Kidney epithelial cell (primary cell): ENCODE measurements around the gene SLCO3A1. TPM values are rescaled to one million over a fixed set of nuclear protein-coding genes. Genes with fewer than 3 reads are reported as not detected.

ENCODE experiments used
- DNase-seq: peaks from one replicate; pipeline ENCODE4 v3.0.0-alpha.2; 2010; ENCODE audit warnings: low read depth
- H3K27me3 ChIP-seq: 2 replicates; pipeline ENCODE4 v1.6.0; 2011; ENCODE audit warnings: low read length; ENCODE audit not compliant: control insufficient read depth, insufficient read depth
- H3K36me3 ChIP-seq: 2 replicates; pipeline ENCODE4 v1.5.1; 2011; ENCODE audit warnings: low read length; ENCODE audit not compliant: control insufficient read depth, insufficient read depth
- H3K4me3 ChIP-seq: 2 replicates; pipeline ENCODE4 v1.5.1; 2011; ENCODE audit warnings: low read depth, mild to moderate bottlenecking, control low read depth, low read length
- total RNA-seq: library from RNA; depleted of rRNA; stranded (reverse); fragments of >200 nt; gene quantifications from 2 replicates; pipeline ENCODE4 v1.2.3, GENCODE V29; 2015
- TF ChIP-seq, protein P1 (sequence below): IDR thresholded peaks from 2 replicates; pipeline ENCODE4 v1.5.1; 2011; ENCODE audit warnings: mild to moderate bottlenecking, moderate library complexity, low read length, control low read depth, inconsistent platforms; ENCODE audit not compliant: insufficient read depth, poor library complexity, severe bottlenecking

SLCO3A1 gene
- total RNA-seq, 1 donor from 2014 or later = 3.1 TPM

GRCh38 chr15:92005154-92005553 is 151.6 kb downstream of the SLCO3A1 start:
- Histone ChIP-seq H3K4me3 (no peak overlapping the region), H3K27me3 (no peaks in the 10 kb centered on the region), H3K36me3 (no peaks in the 10 kb centered on the region)
- no peak for DNase-seq
- TF ChIP-seq, protein P1, sequence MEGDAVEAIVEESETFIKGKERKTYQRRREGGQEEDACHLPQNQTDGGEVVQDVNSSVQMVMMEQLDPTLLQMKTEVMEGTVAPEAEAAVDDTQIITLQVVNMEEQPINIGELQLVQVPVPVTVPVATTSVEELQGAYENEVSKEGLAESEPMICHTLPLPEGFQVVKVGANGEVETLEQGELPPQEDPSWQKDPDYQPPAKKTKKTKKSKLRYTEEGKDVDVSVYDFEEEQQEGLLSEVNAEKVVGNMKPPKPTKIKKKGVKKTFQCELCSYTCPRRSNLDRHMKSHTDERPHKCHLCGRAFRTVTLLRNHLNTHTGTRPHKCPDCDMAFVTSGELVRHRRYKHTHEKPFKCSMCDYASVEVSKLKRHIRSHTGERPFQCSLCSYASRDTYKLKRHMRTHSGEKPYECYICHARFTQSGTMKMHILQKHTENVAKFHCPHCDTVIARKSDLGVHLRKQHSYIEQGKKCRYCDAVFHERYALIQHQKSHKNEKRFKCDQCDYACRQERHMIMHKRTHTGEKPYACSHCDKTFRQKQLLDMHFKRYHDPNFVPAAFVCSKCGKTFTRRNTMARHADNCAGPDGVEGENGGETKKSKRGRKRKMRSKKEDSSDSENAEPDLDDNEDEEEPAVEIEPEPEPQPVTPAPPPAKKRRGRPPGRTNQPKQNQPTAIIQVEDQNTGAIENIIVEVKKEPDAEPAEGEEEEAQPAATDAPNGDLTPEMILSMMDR = no peak

GRCh38 chr15:92006186-92007028 is 152.9 kb downstream of the SLCO3A1 start:
- TF ChIP-seq, protein P1 = no peak
- no peaks in the 10 kb centered on the region for H3K36me3 ChIP-seq
- H3K4me3 ChIP-seq = no peak overlapping the region
- no peak for DNase-seq
- no peaks in the 10 kb centered on the region for H3K27me3 ChIP-seq

DNA sequence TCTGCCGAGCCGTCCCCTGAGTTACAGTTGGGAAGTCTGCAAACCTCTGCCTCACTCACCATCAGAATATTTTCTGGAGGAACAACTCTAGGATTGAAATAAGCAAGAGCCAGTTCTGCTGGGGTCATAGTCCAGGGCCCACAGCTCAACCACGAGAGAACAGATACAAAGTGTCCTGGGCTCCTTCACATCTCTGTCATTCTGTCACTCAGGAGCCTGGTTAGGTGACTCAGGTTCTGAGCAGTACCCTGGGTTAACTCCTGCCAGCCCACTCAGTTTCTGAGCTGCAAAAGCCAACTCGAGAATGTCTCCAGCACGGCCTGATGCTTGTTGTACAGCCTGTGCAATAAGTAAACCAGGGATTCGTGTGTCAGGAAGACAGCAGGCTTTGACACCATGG is 155.7 kb downstream of the SLCO3A1 start:
- TF ChIP-seq, protein P1 = no peak
- no peak for DNase-seq
- no peaks in the 10 kb centered on the region for H3K36me3 ChIP-seq
- no peak overlapping the region for H3K4me3 ChIP-seq
- H3K27me3 ChIP-seq = no peaks in the 10 kb centered on the region

GRCh38 chr15:92011611-92012367 is 158.3 kb downstream of the SLCO3A1 start:
- DNase-seq = no peak
- TF ChIP-seq, protein P1 = no peak
- no peaks in the 10 kb centered on the region for H3K27me3 ChIP-seq
- H3K4me3 ChIP-seq = no peak overlapping the region
- no peaks in the 10 kb centered on the region for H3K36me3 ChIP-seq

- DNase-seq = no peak
- H3K27me3 ChIP-seq = no peaks in the 10 kb centered on the region
These were observed 158.8 kb downstream of the SLCO3A1 start for GRCh38 chr15:92012368-92012629.

More at GRCh38 chr15:92012368-92012629, 158.8 kb downstream of the SLCO3A1 start:
- TF ChIP-seq, protein P1 = no peak
- Histone ChIP-seq H3K4me3 (no peak overlapping the region), H3K36me3 (no peaks in the 10 kb centered on the region)
